DMS114 treated with DMSO at 0.1 percent for 48 hours (cell line): ENCODE data around the gene LRFN5.
"Not testable (repeated sequence)": the region's sequence is repeated elsewhere in the genome, so short reads cannot be mapped to it uniquely, and the experiment has no call there.

Source experiments
- DNase-seq: peaks from one replicate; lab custom pipeline; 2025; ENCODE audit not compliant: unreplicated experiment; lab: John Stamatoyannopoulos, UW

LRFN5 gene

GRCh38 chr14:41606532-41607303 is at the start of gene LRFN5:
LRFN5 (plus strand) TSS chr14:41606876.
- no peak for DNase-seq

GRCh38 chr14:41558490-41558889 is 48.2 kb upstream of the LRFN5 start:
- no peak for DNase-seq

- not testable (repeated sequence) for DNase-seq
Observed at GRCh38 chr14:41566864-41567263, 39.8 kb upstream of the LRFN5 start.

GRCh38 chr14:41568979-41569378 is 37.7 kb upstream of the LRFN5 start:
- no peak for DNase-seq

GRCh38 chr14:41570415-41571155 is 36.1 kb upstream of the LRFN5 start:
- DNase-seq, result no peak

GRCh38 chr14:41586237-41586636 is 20.4 kb upstream of the LRFN5 start:
- DNase-seq, result no peak

- DNase-seq, result peak; percentile 29
Observed at GRCh38 chr14:41597647-41598046, 9.0 kb upstream of the LRFN5 start.

- not testable (repeated sequence) for DNase-seq
Observed at GRCh38 chr14:41599805-41600385, 6.8 kb upstream of the LRFN5 start.

GRCh38 chr14:41604721-41605531 is 1.8 kb upstream of the LRFN5 start:
- no peak for DNase-seq

- peak; percentile 6 for DNase-seq
Observed at GRCh38 chr14:41605550-41606281, 960 bp upstream of the LRFN5 start.

GRCh38 chr14:41606282-41606531 is 469 bp upstream of the LRFN5 start:
- DNase-seq, result no peak

- no peak for DNase-seq
Observed at GRCh38 chr14:41607304-41607775, 664 bp downstream of the LRFN5 start.

GRCh38 chr14:41607966-41608663 is 1.4 kb downstream of the LRFN5 start:
- DNase-seq, result no peak

- DNase-seq, result no peak
Observed at GRCh38 chr14:41608681-41609390, 2.2 kb downstream of the LRFN5 start.

- peak; percentile 43 for DNase-seq
Observed at GRCh38 chr14:41609704-41610183, 3.1 kb downstream of the LRFN5 start.

- no peak for DNase-seq
Observed at GRCh38 chr14:41615011-41615595, 8.4 kb downstream of the LRFN5 start.

GRCh38 chr14:41623736-41624135 is 17.1 kb downstream of the LRFN5 start:
- no peak for DNase-seq

- no peak for DNase-seq
Observed at GRCh38 chr14:41629876-41630275, 23.2 kb downstream of the LRFN5 start.

- DNase-seq, result no peak
Observed at GRCh38 chr14:41634286-41634685, 27.6 kb downstream of the LRFN5 start.
